HTERT RPE-1 (cell line): ENCODE data around the gene GOLGA6A.

ENCODE experiments used
- in situ Hi-C: fragments of 300-500 bp; cut with MboI; formaldehyde crosslinking; loops from 4 replicates; pipeline ENCODE4 v1.14.3; 2020; ENCODE audit warnings: low sequenced_read_pairs

Gene GOLGA6A

GRCh38 chr15:74037171-74038117 lies 44.9 kb downstream of the GOLGA6A start:
- in situ Hi-C loops = no loop called here

GRCh38 chr15:74036271-74037170 lies 45.8 kb downstream of the GOLGA6A start:
- in situ Hi-C loops = no loop called here

DNA sequence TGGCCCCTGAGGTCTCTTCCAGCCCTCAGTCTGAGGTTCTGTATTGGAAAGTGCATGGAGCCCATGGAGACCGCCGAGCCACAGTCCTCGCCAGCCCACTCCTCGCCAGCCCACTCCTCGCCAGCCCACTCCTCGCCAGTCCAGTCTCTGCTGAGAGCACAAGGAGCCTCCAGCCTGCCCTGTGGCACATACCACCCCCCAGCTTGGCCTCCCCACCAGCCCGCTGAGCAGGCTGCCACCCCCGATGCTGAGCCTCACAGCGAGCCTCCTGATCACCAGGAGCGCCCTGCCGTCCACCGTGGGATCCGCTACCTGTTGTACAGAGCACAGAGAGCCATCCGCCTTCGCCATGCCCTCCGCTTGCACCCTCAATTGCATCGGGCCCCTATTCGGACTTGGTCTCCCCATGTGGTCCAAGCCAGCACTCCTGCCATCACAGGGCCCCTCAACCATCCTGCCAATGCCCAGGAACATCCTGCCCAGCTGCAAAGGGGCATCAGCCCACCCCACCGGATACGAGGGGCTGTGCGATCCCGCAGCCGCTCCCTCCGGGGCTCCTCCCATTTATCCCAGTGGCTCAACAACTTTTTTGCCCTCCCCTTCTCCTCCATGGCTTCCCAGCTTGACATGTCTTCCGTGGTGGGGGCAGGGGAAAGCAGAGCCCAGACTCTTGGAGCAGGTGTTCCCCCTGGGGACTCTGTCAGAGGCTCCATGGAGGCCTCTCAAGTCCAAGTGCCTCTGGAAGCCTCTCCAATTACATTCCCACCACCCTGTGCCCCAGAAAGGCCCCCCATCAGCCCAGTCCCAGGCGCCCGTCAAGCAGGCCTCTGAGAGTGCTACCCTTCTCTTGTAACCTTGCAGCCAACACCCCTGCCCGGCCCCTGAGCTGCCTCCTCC lies 47.0 kb downstream of the GOLGA6A start:
- in situ Hi-C loops = no loop called here

DNA sequence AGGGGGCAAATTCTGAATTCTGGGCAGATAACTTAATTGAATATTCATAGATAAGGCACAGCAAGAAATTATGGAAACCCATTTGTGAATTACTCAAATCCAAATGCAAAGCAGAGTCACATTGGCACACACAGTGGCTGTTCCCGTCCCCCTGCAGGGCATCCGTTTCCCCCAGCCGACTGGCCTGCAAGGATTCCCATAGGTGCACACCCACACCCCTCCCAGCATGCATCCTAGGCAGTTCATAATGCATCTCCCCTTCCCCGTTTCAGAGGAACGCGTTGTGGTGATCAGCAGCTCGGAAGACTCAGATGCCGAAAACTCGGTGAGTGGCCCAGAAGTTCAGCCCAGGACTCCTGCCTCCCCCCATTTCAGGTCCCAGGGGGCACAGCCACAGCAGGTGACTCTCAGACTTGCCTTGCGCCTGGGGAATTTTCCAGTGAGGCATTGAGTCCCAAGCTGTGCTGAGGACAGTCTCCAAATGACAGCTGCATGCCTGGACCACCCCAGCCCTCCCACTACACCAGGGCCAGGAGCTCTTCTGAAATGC lies 48.1 kb downstream of the GOLGA6A start:
- in situ Hi-C loops = no loop called here

- in situ Hi-C loops = no loop called here
Measured at GRCh38 chr15:74032606-74033561, 49.5 kb downstream of the GOLGA6A start.

DNA sequence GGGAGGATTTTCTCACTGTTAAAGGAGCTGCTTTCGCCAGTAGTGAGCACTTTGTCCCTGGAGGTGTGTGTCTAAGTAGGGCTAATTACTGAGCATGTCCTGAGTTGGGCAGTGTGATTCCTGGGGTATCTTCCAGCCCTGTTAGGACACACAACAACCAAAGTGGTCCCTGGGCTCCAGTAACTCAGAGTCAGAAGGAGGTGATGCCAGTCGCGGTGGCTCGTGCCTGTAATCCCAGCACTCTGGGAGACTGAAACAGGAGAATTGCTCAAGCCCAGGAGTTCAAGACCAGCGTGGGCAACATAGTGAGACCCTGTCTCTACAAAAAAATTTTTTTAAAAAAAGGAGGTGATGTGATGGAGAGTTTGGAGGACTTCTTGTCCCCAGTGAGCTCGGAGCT lies 50.3 kb downstream of the GOLGA6A start:
- in situ Hi-C loops = no loop called here

DNA sequence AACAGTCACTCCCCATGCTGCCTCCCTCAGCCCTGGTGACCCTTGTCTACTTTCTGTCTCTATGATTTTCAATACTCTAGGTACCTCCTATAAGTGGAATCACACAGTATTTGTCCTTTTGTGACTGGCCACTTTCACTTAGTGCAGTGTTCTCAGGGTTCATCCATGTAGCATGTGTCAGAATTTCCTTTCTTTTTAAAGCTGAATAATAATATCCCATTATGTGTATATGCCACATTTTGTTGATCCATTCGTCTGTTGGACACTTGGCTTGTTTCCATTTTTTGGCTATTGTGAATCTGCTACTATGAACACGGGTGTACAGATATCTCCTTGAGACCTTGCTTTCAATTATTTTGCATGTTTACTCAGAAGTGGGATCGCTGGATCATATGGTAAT lies 53.7 kb downstream of the GOLGA6A start:
- in situ Hi-C loops = no loop called here

GRCh38 chr15:74027688-74028087 lies 54.7 kb downstream of the GOLGA6A start:
- in situ Hi-C loops = no loop called here

GRCh38 chr15:74025436-74025835 lies 56.9 kb downstream of the GOLGA6A start:
- in situ Hi-C loops = no loop called here

- in situ Hi-C loops = no loop called here
Measured at GRCh38 chr15:74024687-74025086, 57.7 kb downstream of the GOLGA6A start.

GRCh38 chr15:74022706-74023470 lies 59.5 kb downstream of the GOLGA6A start:
- in situ Hi-C loops = no loop called here
